HG03571 (cell line): ENCODE measurements around the gene METRNL.
"Not testable (repeated sequence)": the region's sequence is repeated elsewhere in the genome, so short reads cannot be mapped to it uniquely, and the experiment has no call there.

Experiments used
- ATAC-seq: cut with Tn5 transposase; IDR thresholded peaks from one replicate; pipeline ENCODE4 v1.9.1; 2021; ENCODE audit not compliant: unreplicated experiment

Gene METRNL

GRCh38 chr17:83065660-83066542, 13.5 kb upstream of the METRNL start:
- ATAC-seq: no peak

GRCh38 chr17:83066543-83066890, 12.9 kb upstream of the METRNL start:
- not testable (repeated sequence) for ATAC-seq

GRCh38 chr17:83067071-83067717, 12.2 kb upstream of the METRNL start:
- ATAC-seq: no peak

- no peak for ATAC-seq
Observed at GRCh38 chr17:83067718-83068261, 11.6 kb upstream of the METRNL start.

GRCh38 chr17:83068641-83069570, 10.5 kb upstream of the METRNL start:
- ATAC-seq: no peak

GRCh38 chr17:83069571-83069906, 9.9 kb upstream of the METRNL start:
- ATAC-seq: no peak

DNA sequence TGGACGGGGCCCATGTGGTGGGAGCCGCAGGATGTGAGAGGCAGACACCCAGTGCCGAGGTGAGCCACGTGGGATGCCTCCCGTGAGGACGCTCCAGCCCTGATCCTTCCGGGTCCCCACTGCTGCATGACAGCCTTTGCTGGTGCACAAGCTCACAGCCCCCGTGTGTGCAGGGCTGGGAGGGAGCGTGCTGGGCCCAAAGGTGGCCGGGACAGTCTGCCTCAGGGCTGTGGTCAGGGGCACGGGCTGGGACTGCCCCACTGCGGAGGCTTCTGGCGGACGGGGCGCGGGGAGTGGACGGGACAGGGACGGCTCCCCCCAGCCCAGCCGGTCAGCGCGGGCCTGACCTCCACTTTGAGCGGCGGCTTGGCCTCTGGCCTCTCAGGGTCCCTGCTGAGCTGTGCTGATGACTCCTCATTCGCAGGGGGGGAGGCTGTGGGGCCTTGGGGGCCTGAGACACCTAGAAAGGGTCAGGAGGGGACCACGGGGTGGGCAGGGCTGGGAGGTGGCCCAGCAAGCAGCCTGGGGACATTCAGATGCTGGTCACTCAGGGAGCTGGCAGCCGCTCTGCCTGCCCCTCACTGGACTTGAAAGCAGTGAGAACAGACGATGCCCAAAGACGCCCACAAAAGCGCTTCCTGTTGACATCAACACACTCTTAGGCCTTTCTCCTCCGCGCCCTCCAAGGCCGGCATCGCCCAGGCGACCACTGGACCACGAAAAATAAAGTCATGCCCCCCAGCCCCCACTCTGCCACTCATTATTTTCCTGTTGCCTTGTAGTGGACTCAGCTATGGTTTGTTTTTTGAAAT, 9.3 kb upstream of the METRNL start:
- ATAC-seq: no peak

- ATAC-seq: no peak
Observed at GRCh38 chr17:83070800-83071341, 8.5 kb upstream of the METRNL start.

GRCh38 chr17:83071365-83071764, 8.0 kb upstream of the METRNL start:
- no peak for ATAC-seq

- no peak for ATAC-seq
Observed at GRCh38 chr17:83071966-83072562, 7.3 kb upstream of the METRNL start.

DNA sequence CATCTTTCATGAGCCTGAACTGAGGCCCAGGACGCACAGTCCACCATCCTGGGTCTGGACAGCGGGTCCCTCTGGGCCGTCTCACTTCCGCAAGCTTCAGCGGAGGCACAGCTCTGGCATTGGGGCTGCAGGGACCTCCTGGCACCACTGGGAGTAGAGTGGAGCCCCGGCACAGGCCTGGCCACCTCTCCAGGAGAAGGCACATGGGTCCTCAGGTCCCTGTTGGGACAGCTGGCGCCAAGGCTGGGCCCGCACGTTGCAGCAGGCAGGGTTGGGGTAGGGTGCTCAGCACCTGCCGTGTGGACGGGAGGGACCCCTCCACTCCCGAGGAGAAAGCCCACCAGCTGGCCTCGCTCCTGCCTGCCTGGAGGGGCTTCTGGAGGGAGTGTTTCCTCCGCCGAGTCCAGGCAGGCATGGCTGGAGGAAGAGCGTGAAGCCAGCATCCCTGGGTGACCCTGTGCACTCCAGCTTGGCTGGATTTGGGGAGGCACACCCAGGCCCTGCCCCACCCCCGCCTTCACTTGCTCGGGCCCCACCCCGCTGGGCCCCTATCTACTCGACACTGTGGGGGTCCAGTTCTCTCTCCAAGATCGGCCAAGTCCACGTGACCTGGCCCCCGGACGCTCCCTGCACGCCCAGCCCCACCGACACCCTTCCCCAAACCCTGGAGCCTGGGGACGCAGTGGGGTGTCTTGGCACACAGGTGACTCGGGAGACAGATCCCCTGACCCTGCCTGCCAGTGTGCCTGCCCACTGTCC, 6.6 kb upstream of the METRNL start:
- no peak for ATAC-seq

DNA sequence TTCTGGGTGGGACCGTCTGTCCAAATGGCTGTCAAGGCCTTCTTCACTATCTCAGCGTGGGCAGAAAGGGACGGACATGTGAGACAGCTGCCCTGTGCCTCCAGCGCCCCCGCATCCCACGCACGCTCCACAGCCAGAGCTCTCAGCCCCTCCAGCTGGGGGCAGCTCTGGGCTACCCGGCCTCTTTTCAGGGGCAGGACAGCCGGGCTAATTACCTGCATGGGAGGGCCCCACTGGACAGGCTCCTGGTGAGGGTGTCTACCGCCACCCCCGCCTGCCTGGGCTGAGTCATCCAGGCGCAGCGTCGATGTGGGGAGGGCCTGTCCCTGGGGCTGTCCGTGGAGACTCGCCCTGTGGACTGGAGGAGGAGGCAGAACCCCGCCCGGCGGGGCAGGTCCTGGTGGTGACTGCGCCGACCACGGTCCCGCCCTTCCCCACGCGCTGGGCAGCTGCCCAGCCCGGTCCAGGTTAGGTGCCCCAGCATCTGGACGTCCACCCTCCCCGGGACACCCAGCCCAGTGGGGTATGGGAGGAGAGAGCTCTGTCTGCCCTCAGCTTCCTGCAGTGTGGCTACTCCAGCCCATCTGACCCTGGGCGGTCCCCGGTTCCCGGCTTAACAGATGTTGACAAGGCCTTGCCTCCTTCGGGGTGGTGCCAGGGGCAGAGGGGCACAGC, 5.9 kb upstream of the METRNL start:
- no peak for ATAC-seq

GRCh38 chr17:83074486-83075223, 4.8 kb upstream of the METRNL start:
- ATAC-seq: no peak

GRCh38 chr17:83075270-83075880, 4.0 kb upstream of the METRNL start:
- ATAC-seq: no peak

DNA sequence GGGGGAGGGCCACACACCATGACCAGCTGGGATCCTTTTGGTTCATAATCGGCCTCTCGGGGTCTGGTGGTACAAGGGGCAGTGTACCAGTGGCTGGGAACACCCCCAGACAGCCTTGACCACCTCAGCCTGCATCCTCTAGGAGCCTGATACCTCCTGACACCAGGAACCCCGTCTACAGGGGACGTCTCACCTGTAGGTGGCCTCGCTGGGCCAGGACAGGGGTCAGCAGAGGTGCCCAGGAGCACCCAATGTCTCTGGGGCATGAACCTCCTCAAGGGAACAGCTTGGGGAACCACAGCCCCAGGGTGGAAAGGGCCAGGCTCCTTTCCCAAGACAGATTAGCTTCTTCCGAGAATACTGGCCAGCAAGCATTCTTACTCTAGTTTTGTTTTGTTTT, 2.5 kb upstream of the METRNL start:
- no peak for ATAC-seq

DNA sequence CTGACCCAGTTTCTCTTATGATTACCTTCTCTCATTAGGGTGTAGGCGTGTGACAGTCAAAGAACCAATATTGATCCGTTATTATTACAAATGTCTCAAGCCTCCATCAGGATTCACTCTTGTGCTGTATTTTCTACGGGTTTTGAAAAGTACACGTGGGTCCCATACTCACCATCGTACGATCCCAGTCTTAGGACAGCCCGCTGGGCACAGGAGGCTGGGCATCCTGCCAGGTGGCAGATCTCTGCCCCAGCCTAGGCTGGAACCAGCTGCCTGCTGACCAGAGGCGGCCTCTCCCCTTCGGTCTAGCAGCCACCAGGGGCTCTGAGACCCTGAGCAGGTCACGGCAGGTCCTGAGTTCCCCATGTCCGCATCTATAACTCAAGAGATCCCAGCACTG, 2.0 kb upstream of the METRNL start:
- ATAC-seq: no peak

DNA sequence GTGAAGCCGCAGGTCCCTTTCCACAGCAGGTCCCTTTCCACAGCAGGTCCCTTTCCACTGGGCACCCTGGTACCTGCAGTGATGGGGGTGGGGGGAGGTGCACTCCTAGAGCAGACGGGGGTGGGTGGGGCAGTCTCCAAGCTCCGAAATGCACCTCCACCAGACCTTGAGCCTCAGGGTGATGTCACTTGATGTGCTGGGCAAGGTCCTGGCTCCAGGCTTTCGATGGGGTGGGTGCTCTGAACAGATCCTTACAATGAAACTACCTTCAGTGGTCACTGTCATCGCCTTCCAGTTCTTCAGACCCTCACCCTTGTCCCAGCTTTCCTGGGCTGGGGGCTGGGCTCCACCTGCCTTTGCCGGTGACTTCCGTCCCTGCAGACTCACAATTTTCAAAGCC, 1.5 kb upstream of the METRNL start:
- no peak for ATAC-seq
